ENCODE results near the gene NUFIP1.

The NUFIP1 gene

DNA sequence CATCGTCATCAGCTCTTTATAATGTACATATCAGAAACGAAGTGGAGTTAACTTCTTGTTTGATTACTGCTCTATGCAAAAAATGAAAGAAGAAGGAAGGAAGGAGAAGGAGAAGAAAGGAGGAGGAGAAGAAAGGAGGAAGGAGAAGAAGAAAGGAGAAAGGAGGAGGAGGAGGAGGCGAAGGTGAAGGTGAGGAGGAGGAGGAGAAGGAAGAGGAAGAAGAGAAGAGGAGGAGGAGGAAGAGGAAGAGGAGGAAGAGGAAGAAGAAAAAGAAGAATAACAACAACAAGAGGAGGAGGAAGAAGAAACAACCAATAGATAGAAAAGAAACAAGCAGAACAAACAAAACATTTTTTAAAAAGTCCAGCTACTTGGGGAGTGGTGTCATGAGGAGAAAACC lies 13.1 kb downstream of the NUFIP1 start:
- Histone ChIP-seq H3K36me3 (replicated peaks in 1 of 2; ENCODE audit: control insufficient read depth in 2 of 2, insufficient read depth in 2 of 2, low read length in 2 of 2) (peaks cover 8 to 98% of the 10 kb centered on the region in 2 donors), H3K14ac (ENCODE audit: low read length) (no peak overlapping the region), H3K18ac (ENCODE audit: low read length) (no peak overlapping the region), H3K4me2 (ENCODE audit: insufficient read depth, low read length, poor library complexity, severe bottlenecking) (no peak overlapping the region), H3K27ac (replicated peaks; ENCODE audit: low read length) (no peak overlapping the region), H2BK5ac (ENCODE audit: low read length) (no peak overlapping the region), H3K9ac (ENCODE audit: low read depth, low read length, poor library complexity) (no peak overlapping the region), H3K27me3 (ENCODE audit: control insufficient read depth in 3 of 3, insufficient read depth in 3 of 3, low read depth in 1 of 3, low read length in 3 of 3) (peaks cover 0 to 2% (median 0%) of the 10 kb centered on the region in 3 experiments), H2BK15ac (ENCODE audit: low read length) (no peak overlapping the region), H4K91ac (ENCODE audit: low read depth, low read length, poor library complexity) (no peak overlapping the region), H2AFZ (ENCODE audit: low read length) (no peak overlapping the region), H4K8ac (ENCODE audit: low read depth, low read length) (no peak overlapping the region), H3K4ac (ENCODE audit: low read length) (no peak overlapping the region), H2AK5ac (ENCODE audit: low read depth, low read length) (no peak overlapping the region), H2BK12ac (ENCODE audit: low read length) (no peak overlapping the region), H3K9me3 (replicated peaks in 1 of 2; ENCODE audit: control insufficient read depth in 2 of 2, insufficient read depth in 1 of 2, low read depth in 1 of 2, low read length in 2 of 2) (no peaks in the 10 kb centered on the region), H3K4me1 (ENCODE audit: control insufficient read depth in 2 of 2, insufficient read depth in 1 of 2, low read depth in 1 of 2, low read length in 2 of 2) (no peaks in the 10 kb centered on the region), H3K23ac (ENCODE audit: low read depth, low read length, poor library complexity) (no peak overlapping the region), H3K79me1 (ENCODE audit: low read depth, low read length) (no peaks in the 10 kb centered on the region), H3K4me3 (ENCODE audit: low read length in 2 of 2) (no peak overlapping the region), H2BK120ac (ENCODE audit: low read depth, low read length) (no peak overlapping the region)
- no peak for DNase-seq (ENCODE audit: low spot score)
- WGBS, 2 donors (ENCODE audit: extremely low coverage in 2 of 2, insufficient read length in 2 of 2, insufficient replicate concordance in 1 of 2): no CpG with 5 or more reads among the region's 3 CpGs

DNA sequence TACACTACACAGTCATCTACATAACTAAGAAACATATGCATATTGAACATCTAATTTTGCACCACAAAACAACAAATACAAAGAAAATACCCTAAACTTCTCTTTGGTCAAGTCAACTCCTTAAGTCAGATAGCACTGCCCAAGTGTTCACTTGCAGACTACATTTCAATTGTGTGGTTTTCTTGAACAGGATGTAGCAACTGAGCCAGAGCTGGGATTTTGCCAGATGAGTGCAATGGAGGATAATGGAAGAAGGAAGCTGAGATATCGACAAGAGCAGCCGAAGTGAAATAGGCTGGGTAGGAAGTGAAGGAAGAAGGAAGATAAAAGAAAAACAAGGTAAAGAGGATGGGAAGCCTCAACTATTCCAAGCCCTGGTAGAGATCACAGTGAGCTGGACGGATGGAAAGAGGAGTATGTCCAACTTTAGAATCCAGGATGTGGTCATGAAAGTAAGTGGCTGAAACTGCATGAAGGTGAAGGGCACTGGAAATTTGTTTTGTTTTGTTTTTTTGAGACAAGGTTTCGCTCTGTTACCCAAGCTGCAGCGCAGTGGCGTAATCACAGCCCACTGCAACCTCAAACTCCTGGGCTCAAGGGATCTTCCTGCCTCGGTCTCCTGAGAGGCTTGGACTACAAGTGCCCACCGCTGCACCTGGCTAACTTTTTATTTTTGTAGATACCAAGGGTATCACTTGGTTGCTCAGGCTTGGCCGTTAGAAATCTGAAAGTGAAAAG lies 15.0 kb downstream of the NUFIP1 start:
- Histone ChIP-seq H2AFZ (ENCODE audit: low read length) (no peak overlapping the region), H3K4me3 (ENCODE audit: low read length in 2 of 2) (no peak overlapping the region), H2BK5ac (ENCODE audit: low read length) (no peak overlapping the region), H2BK120ac (ENCODE audit: low read depth, low read length) (no peak overlapping the region), H3K79me1 (ENCODE audit: low read depth, low read length) (no peaks in the 10 kb centered on the region), H2BK15ac (ENCODE audit: low read length) (no peak overlapping the region), H3K27me3 (ENCODE audit: control insufficient read depth in 3 of 3, insufficient read depth in 3 of 3, low read depth in 1 of 3, low read length in 3 of 3) (no peaks in the 10 kb centered on the region), H3K14ac (ENCODE audit: low read length) (no peak overlapping the region), H2AK5ac (ENCODE audit: low read depth, low read length) (no peak overlapping the region), H3K9me3 (replicated peaks in 1 of 2; ENCODE audit: control insufficient read depth in 2 of 2, insufficient read depth in 1 of 2, low read depth in 1 of 2, low read length in 2 of 2) (no peaks in the 10 kb centered on the region), H2BK12ac (ENCODE audit: low read length) (no peak overlapping the region), H3K23ac (ENCODE audit: low read depth, low read length, poor library complexity) (no peak overlapping the region), H3K9ac (ENCODE audit: low read depth, low read length, poor library complexity) (no peak overlapping the region), H3K4me1 (ENCODE audit: control insufficient read depth in 2 of 2, insufficient read depth in 1 of 2, low read depth in 1 of 2, low read length in 2 of 2) (peaks cover 2 to 3% of the 10 kb centered on the region in 2 donors), H3K36me3 (replicated peaks in 1 of 2; ENCODE audit: control insufficient read depth in 2 of 2, insufficient read depth in 2 of 2, low read length in 2 of 2) (peaks cover 5 to 79% of the 10 kb centered on the region in 2 donors), H3K18ac (ENCODE audit: low read length) (no peak overlapping the region), H3K27ac (replicated peaks; ENCODE audit: low read length) (no peak overlapping the region), H4K8ac (ENCODE audit: low read depth, low read length) (no peak overlapping the region), H3K4ac (ENCODE audit: low read length) (no peak overlapping the region), H3K4me2 (ENCODE audit: insufficient read depth, low read length, poor library complexity, severe bottlenecking) (no peak overlapping the region), H4K91ac (ENCODE audit: low read depth, low read length, poor library complexity) (no peak overlapping the region)
- WGBS, 2 donors (ENCODE audit: extremely low coverage in 2 of 2, insufficient read length in 2 of 2, insufficient replicate concordance in 1 of 2): no CpG with 5 or more reads among the region's 9 CpGs
- DNase-seq (ENCODE audit: low spot score): no peak

- Histone ChIP-seq H2BK12ac (ENCODE audit: low read length) (no peak overlapping the region), H4K8ac (ENCODE audit: low read depth, low read length) (no peak overlapping the region), H3K14ac (ENCODE audit: low read length) (no peak overlapping the region), H2AK5ac (ENCODE audit: low read depth, low read length) (no peak overlapping the region), H4K91ac (ENCODE audit: low read depth, low read length, poor library complexity) (no peak overlapping the region), H3K4ac (ENCODE audit: low read length) (no peak overlapping the region), H3K9ac (ENCODE audit: low read depth, low read length, poor library complexity) (no peak overlapping the region), H3K79me1 (ENCODE audit: low read depth, low read length) (no peaks in the 10 kb centered on the region), H2BK120ac (ENCODE audit: low read depth, low read length) (no peak overlapping the region), H2AFZ (ENCODE audit: low read length) (no peak overlapping the region), H3K23ac (ENCODE audit: low read depth, low read length, poor library complexity) (no peak overlapping the region), H3K27me3 (ENCODE audit: control insufficient read depth in 3 of 3, insufficient read depth in 3 of 3, low read depth in 1 of 3, low read length in 3 of 3) (no peaks in the 10 kb centered on the region), H3K18ac (ENCODE audit: low read length) (no peak overlapping the region), H3K36me3 (replicated peaks in 1 of 2; ENCODE audit: control insufficient read depth in 2 of 2, insufficient read depth in 2 of 2, low read length in 2 of 2) (peaks cover 4 to 79% of the 10 kb centered on the region in 2 donors), H3K4me2 (ENCODE audit: insufficient read depth, low read length, poor library complexity, severe bottlenecking) (no peak overlapping the region), H3K9me3 (replicated peaks in 1 of 2; ENCODE audit: control insufficient read depth in 2 of 2, insufficient read depth in 1 of 2, low read depth in 1 of 2, low read length in 2 of 2) (no peaks in the 10 kb centered on the region), H3K27ac (replicated peaks; ENCODE audit: low read length) (no peak overlapping the region), H3K4me3 (ENCODE audit: low read length in 2 of 2) (no peak overlapping the region), H3K4me1 (ENCODE audit: control insufficient read depth in 2 of 2, insufficient read depth in 1 of 2, low read depth in 1 of 2, low read length in 2 of 2) (peaks cover 2 to 3% of the 10 kb centered on the region in 2 donors), H2BK5ac (ENCODE audit: low read length) (no peak overlapping the region), H2BK15ac (ENCODE audit: low read length) (no peak overlapping the region)
- WGBS, 2 donors (ENCODE audit: extremely low coverage in 2 of 2, insufficient read length in 2 of 2, insufficient replicate concordance in 1 of 2): no CpG with 5 or more reads among the region's 3 CpGs
- no peak for DNase-seq (ENCODE audit: low spot score)
Measured at GRCh38 chr13:44972956-44973581, 16.2 kb downstream of the NUFIP1 start.
